CD4-positive, alpha-beta memory T cell (primary cell): ENCODE measurements around the gene ETS2. TPM values are rescaled to one million over a fixed set of nuclear protein-coding genes. Genes with fewer than 3 reads are reported as not detected.
"Not testable (repeated sequence)": the region's sequence is repeated elsewhere in the genome, so short reads cannot be mapped to it uniquely, and the experiment has no call there.

Experiments used
- CTCF ChIA-PET: fragments of 350-600 bp; sonication (Branson Sonifier 250); formaldehyde crosslinking; loops from one replicate; lab custom pipeline; 2021; ENCODE audit warnings: inconsistent platforms; ENCODE audit not compliant: partially characterized antibody; lab: Charles Lee
- POLR2A ChIA-PET: fragments of 350-600 bp; sonication (Branson Sonifier 250); formaldehyde crosslinking; loops from one replicate; lab custom pipeline; 2021; ENCODE audit not compliant: partially characterized antibody; lab: Charles Lee
- DNase-seq, 5 donors: peaks; one replicate each; pipeline versions ENCODE4 v3.0.0 to v3.0.0-alpha.2; 2020 to 2022; ENCODE audit warnings: mixed read lengths in 1 of 5
- H3K27ac ChIP-seq: one replicate; pipeline ENCODE4 v1.7.0; 2013; ENCODE audit warnings: low read depth, low read length
- H3K27me3 ChIP-seq: 2 replicates; pipeline ENCODE4 v1.7.0; 2013; ENCODE audit warnings: mild to moderate bottlenecking, low read length, moderate library complexity; ENCODE audit not compliant: insufficient read depth
- H3K36me3 ChIP-seq: 2 replicates; pipeline ENCODE4 v1.7.0; 2013; ENCODE audit warnings: mild to moderate bottlenecking, low read length, moderate library complexity; ENCODE audit not compliant: insufficient read depth
- H3K4me1 ChIP-seq: 2 replicates; pipeline ENCODE4 v1.7.0; 2013; ENCODE audit warnings: mild to moderate bottlenecking, low read length, moderate library complexity; ENCODE audit not compliant: insufficient read depth
- H3K4me3 ChIP-seq, 2 donors: one replicate each; pipeline ENCODE4 v1.7.0; 2013; ENCODE audit warnings: low read length in 2 of 2, mild to moderate bottlenecking in 1 of 2
- H3K9me3 ChIP-seq, 2 donors: one replicate each; pipeline ENCODE4 v1.7.0; 2013; ENCODE audit warnings: low read length in 2 of 2, control low read depth in 1 of 2; ENCODE audit not compliant: control insufficient read depth in 1 of 2
- H3K27ac Mint-ChIP-seq, 7 donors: one replicate each; pipeline ENCODE4 v1.8.0; 2020 to 2021; ENCODE audit warnings: mixed read lengths in 7 of 7, mild to moderate bottlenecking in 6 of 7, inconsistent platforms in 3 of 7, moderate library complexity in 3 of 7
- H3K27me3 Mint-ChIP-seq, 2 donors: one replicate each; pipeline ENCODE4 v1.8.0; 2020 to 2021; ENCODE audit warnings: mixed read lengths in 2 of 2
- H3K36me3 Mint-ChIP-seq, 2 donors: one replicate each; pipeline ENCODE4 v1.8.0; 2020 to 2021; ENCODE audit warnings: mixed read lengths in 2 of 2, inconsistent platforms in 1 of 2, mild to moderate bottlenecking in 1 of 2
- H3K4me1 Mint-ChIP-seq, 4 donors: one replicate each; pipeline ENCODE4 v1.8.0; 2020 to 2021; ENCODE audit warnings: mixed read lengths in 4 of 4, mild to moderate bottlenecking in 1 of 4
- H3K4me3 Mint-ChIP-seq, 8 donors: one replicate each; pipeline ENCODE4 v1.8.0; 2020 to 2021; ENCODE audit warnings: mixed read lengths in 8 of 8, mild to moderate bottlenecking in 7 of 8, moderate library complexity in 6 of 8, inconsistent platforms in 3 of 8
- H3K9me3 Mint-ChIP-seq, 8 donors: one replicate each; pipeline ENCODE4 v1.8.0; 2020 to 2021; ENCODE audit warnings: mixed read lengths in 8 of 8, mild to moderate bottlenecking in 5 of 8, inconsistent platforms in 3 of 8, moderate library complexity in 1 of 8
- intact Hi-C: fragments of 100-400 bp; cut with micrococcal nuclease; formaldehyde crosslinking; loops from one replicate; pipeline ENCODE4 v1.15.1; 2023
- polyA plus RNA-seq, 2 donors: library from polyadenylated mRNA; unstranded; fragments of 300-500 nt; fragmentation: Illumina TruSeq; gene quantifications; one replicate each; pipeline ENCODE4 v1.2.3, GENCODE V29; 2021
- total RNA-seq, 2 experiments: library from RNA; stranded (reverse); gene quantifications; one replicate each; pipeline ENCODE4 v1.2.3, GENCODE V29; 2021

The ETS2 gene
- total and polyA plus RNA-seq, 4 experiments from 2014 or later: 3.0 to 15.2 (median 11.6) TPM

DNA sequence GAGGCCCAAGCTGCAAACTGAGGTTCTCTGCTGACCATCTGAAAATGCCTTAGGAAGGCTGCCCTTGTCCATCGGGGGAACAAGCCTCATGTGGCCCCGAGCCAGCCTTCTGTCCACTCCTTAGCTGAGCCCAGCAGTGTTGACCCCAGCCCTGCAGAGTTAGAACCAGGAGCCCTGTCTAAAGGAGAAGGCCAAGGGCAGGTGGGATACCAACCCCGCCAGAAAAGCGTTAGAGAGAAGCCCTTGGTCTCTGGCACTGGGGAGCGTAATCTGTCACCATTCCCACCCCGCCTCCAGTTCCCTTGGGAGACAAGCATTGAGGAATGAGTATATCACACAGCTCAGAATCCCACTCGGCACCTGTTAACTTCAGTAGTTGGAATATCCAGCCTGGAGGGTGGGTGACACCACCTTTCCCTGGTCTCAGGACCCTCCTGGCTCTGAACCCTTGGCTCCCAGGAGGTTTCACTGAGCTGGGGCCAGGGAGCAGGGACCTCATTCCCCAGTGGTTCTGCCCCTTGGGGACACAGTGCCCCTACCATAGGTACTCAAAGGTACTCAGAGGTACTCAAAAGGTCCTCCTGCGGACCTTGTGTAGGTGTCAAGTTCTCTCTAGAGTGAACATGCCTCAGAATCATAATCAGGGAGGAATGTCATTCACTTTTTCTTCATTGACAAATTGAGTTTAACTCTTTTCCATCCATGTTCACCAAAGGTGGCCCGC is 16.4 kb downstream of the ETS2 start:
- DNase-seq: no peak

DNA sequence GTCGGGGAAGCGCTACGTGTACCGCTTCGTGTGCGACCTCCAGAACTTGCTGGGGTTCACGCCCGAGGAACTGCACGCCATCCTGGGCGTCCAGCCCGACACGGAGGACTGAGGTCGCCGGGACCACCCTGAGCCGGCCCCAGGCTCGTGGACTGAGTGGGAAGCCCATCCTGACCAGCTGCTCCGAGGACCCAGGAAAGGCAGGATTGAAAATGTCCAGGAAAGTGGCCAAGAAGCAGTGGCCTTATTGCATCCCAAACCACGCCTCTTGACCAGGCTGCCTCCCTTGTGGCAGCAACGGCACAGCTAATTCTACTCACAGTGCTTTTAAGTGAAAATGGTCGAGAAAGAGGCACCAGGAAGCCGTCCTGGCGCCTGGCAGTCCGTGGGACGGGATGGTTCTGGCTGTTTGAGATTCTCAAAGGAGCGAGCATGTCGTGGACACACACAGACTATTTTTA is 17.1 kb downstream of the ETS2 start:
- CTCF ChIA-PET: no interaction called here
- no peaks in the 10 kb centered on the region for H3K27me3 Mint-ChIP-seq
- H3K36me3 ChIP-seq: peaks cover 52% of the 10 kb centered on the region
- no peaks in the 10 kb centered on the region for H3K9me3 ChIP-seq
- DNase-seq: no peak
- H3K4me1 Mint-ChIP-seq: no peaks in the 10 kb centered on the region
- intact Hi-C loops: no loop called here
- POLR2A ChIA-PET: interaction anchor here (1.1 kb wide), 1 partner anchor 315 kb away, joined by 3 read pairs; no protein-coding TSS in a partner anchor
- no peak overlapping the region for H3K4me3 ChIP-seq
- no peak overlapping the region for H3K4me3 Mint-ChIP-seq
- H3K27me3 ChIP-seq: no peaks in the 10 kb centered on the region
- no peaks in the 10 kb centered on the region for H3K4me1 ChIP-seq
- H3K27ac Mint-ChIP-seq: peak overlapping the region in 1 of 7 donors; percentile 35
- H3K27ac ChIP-seq: no peak overlapping the region
- peaks cover 0 to 13% (median 9%) of the 10 kb centered on the region in 8 donors for H3K9me3 Mint-ChIP-seq
- peaks cover 65 to 67% of the 10 kb centered on the region in 2 donors for H3K36me3 Mint-ChIP-seq

More for the DNA sequence above, 16.4 kb downstream of the ETS2 start:
- no peaks in the 10 kb centered on the region for H3K27me3 Mint-ChIP-seq
- Histone ChIP-seq H3K27me3 (no peaks in the 10 kb centered on the region), H3K9me3 (no peaks in the 10 kb centered on the region), H3K4me1 (no peaks in the 10 kb centered on the region), H3K36me3 (peaks cover 59% of the 10 kb centered on the region), H3K27ac (no peak overlapping the region), H3K4me3 (no peak overlapping the region)
- peaks cover 0 to 10% (median 5%) of the 10 kb centered on the region in 8 donors for H3K9me3 Mint-ChIP-seq
- no peaks in the 10 kb centered on the region for H3K4me1 Mint-ChIP-seq
- CTCF ChIA-PET: no interaction called here
- peaks cover 71 to 74% of the 10 kb centered on the region in 2 donors for H3K36me3 Mint-ChIP-seq
- intact Hi-C loops: no loop called here
- no peak overlapping the region for H3K27ac Mint-ChIP-seq
- POLR2A ChIA-PET: interaction anchor here (1.1 kb wide), 1 partner anchor 316 kb away, joined by 3 read pairs; no protein-coding TSS in a partner anchor
- H3K4me3 Mint-ChIP-seq: no peak overlapping the region

DNA sequence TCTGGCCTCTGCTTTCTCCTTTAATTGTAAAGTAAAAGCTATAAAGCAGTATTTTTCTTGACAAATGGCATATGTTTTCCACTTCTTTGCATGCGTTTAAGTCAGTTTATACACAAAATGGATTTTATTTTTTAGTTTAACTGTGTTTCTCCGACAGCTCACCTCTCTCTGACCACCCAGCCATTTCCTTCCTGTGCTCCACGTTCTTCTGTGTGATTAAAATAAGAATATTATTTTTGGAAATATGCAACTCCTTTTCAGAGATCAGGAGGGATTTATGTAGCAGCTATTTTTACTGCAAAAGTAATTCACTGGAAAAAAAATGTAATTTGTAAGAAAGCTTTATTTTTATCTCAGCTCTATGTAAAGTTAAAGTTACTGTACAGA is 18.0 kb downstream of the ETS2 start:
- Histone ChIP-seq H3K9me3 (no peaks in the 10 kb centered on the region), H3K27ac (no peak overlapping the region), H3K27me3 (no peaks in the 10 kb centered on the region), H3K36me3 (peaks cover 43% of the 10 kb centered on the region), H3K4me3 (no peak overlapping the region), H3K4me1 (no peaks in the 10 kb centered on the region)
- no peaks in the 10 kb centered on the region for H3K27me3 Mint-ChIP-seq
- peaks cover 56 to 58% of the 10 kb centered on the region in 2 donors for H3K36me3 Mint-ChIP-seq
- ChIA-PET CTCF (interaction anchor here (0.9 kb wide), 1 partner anchor 9 kb away, joined by 3 read pairs; no protein-coding TSS in a partner anchor), POLR2A (no interaction called here)
- H3K4me3 Mint-ChIP-seq: no peak overlapping the region
- no peaks in the 10 kb centered on the region for H3K4me1 Mint-ChIP-seq
- peaks cover 0 to 13% (median 9%) of the 10 kb centered on the region in 8 donors for H3K9me3 Mint-ChIP-seq
- no peak for DNase-seq
- intact Hi-C loops: no loop called here
- no peak overlapping the region for H3K27ac Mint-ChIP-seq

DNA sequence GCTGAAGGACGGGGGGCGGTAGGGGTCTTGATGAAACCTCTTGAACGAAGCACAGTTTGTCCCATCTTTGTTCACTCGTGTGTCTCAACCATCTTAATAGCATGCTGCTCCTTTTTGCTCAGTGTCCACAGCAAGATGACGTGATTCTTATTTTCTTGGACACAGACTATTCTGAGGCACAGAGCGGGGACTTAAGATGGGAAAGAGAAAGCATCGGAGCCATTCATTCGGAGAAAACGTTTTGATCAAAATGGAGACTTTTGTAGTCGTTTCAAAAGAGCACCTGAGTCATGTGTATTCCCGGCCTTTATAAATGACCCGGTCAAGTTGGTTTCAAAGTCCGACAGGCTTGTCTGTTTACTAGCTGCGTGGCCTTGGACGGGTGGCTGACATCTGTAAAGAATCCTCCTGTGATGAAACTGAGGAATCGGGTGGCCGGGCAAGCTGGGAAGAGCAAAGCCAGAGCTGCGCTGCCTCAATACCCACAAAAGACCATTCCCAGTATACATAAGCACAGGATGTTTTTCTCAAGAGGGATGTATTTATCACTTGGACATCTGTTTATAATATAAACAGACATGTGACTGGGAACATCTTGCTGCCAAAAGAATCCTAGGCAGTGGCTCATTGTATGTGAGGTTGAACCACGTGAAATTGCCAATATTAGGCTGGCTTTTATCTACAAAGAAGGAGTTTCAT is 18.5 kb downstream of the ETS2 start:
- H3K4me1 Mint-ChIP-seq: no peaks in the 10 kb centered on the region
- no peaks in the 10 kb centered on the region for H3K27me3 ChIP-seq
- H3K36me3 Mint-ChIP-seq: peaks cover 51 to 53% of the 10 kb centered on the region in 2 donors
- H3K9me3 Mint-ChIP-seq: peaks cover 0 to 13% (median 9%) of the 10 kb centered on the region in 8 donors
- no peaks in the 10 kb centered on the region for H3K27me3 Mint-ChIP-seq
- no peaks in the 10 kb centered on the region for H3K9me3 ChIP-seq
- peaks cover 37% of the 10 kb centered on the region for H3K36me3 ChIP-seq
- H3K4me1 ChIP-seq: no peaks in the 10 kb centered on the region
- ChIA-PET CTCF (interaction anchor here (0.9 kb wide), 1 partner anchor 8 kb away, joined by 3 read pairs; no protein-coding TSS in a partner anchor), POLR2A (no interaction called here)
- H3K27ac Mint-ChIP-seq: no peak overlapping the region
- H3K4me3 Mint-ChIP-seq: no peak overlapping the region
- intact Hi-C loops: no loop called here
- no peak overlapping the region for H3K27ac ChIP-seq
- no peak overlapping the region for H3K4me3 ChIP-seq
- no peak for DNase-seq

DNA sequence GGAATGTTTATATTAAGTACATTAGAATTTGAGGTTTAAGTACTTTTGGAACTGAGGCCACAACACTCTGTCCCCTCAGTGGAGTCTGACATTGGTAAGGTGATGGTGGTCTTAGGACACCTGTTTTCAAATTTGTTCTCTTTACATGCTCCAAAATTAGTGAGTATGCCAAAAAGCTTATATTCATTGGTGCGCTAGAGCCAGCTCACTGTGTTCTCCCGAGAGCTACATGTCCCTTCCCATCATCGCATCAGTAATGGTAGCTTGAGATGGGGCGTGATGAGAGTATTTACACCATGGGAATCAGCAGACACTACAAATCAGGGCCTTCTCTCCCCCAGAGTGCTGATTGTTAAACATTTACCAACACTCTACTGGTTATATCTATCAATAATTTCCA is 19.5 kb downstream of the ETS2 start:
- Mint-ChIP-seq H3K9me3 (peaks cover 0 to 13% (median 9%) of the 10 kb centered on the region in 8 donors), H3K36me3 (peaks cover 41 to 43% of the 10 kb centered on the region in 2 donors), H3K4me3 (no peak overlapping the region), H3K4me1 (no peaks in the 10 kb centered on the region), H3K27ac (no peak overlapping the region), H3K27me3 (no peaks in the 10 kb centered on the region)
- intact Hi-C loops: no loop called here
- Histone ChIP-seq H3K9me3 (no peaks in the 10 kb centered on the region), H3K36me3 (peaks cover 27% of the 10 kb centered on the region), H3K27me3 (no peaks in the 10 kb centered on the region), H3K27ac (no peak overlapping the region), H3K4me3 (no peak overlapping the region), H3K4me1 (no peaks in the 10 kb centered on the region)
- CTCF ChIA-PET: no interaction called here
- no peak for DNase-seq
- POLR2A ChIA-PET: no interaction called here

DNA sequence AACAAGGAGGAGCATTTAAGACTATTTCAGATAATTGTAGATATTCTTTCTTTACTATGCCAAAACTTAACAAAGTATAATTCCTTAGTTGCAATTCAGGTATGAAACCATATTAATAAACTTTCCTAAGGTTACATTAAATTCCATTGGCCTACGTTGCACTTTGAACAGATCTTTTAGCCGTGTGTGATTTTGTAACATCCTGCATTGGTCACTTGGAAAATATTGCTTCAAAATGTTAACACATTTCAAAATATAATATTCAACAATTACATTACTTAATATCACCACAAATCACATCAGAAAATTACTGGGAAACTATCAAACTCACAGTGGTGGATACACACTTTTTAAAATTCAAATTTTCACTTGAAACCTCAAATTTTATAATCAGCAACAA is 20.2 kb downstream of the ETS2 start:
- Mint-ChIP-seq H3K4me1 (peaks cover 0 to 5% (median 4%) of the 10 kb centered on the region in 4 donors), H3K27me3 (no peaks in the 10 kb centered on the region), H3K27ac (no peak overlapping the region), H3K4me3 (no peak overlapping the region), H3K36me3 (peaks cover 34 to 36% of the 10 kb centered on the region in 2 donors), H3K9me3 (peaks cover 0 to 13% (median 9%) of the 10 kb centered on the region in 8 donors)
- H3K27ac ChIP-seq: no peak overlapping the region
- DNase-seq: no peak
- ChIA-PET CTCF (no interaction called here), POLR2A (no interaction called here)
- peaks cover 2% of the 10 kb centered on the region for H3K4me1 ChIP-seq
- no peak overlapping the region for H3K4me3 ChIP-seq
- H3K27me3 ChIP-seq: no peaks in the 10 kb centered on the region
- H3K9me3 ChIP-seq: no peaks in the 10 kb centered on the region
- peaks cover 21% of the 10 kb centered on the region for H3K36me3 ChIP-seq
- intact Hi-C loops: no loop called here

DNA sequence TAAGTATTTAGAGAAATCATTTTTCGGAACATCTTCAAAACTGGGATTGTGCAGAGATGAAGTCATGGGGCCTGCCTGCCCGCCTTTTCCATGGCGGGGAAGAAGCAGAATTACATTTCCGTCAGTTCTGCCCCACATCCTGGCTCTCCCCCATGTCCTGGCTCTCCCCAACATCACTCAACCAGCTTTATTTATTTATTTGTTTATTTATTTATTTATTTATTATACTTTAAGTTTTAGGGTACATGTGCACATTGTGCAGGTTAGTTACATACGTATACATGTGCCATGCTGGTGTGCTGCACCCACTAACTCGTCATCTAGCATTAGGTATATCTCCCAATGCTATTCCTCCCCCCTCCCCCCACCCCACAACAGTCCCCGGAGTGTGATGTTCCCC is 22.4 kb downstream of the ETS2 start:
- CTCF ChIA-PET: not testable (repeated sequence)

More for the DNA sequence above, 22.4 kb downstream of the ETS2 start:
- H3K4me3 ChIP-seq, H3K27ac Mint-ChIP-seq, DNase-seq, H3K36me3 ChIP-seq, intact Hi-C loops, POLR2A ChIA-PET, H3K4me3 Mint-ChIP-seq, H3K27me3 ChIP-seq, H3K9me3 ChIP-seq, H3K27me3 Mint-ChIP-seq, H3K4me1 ChIP-seq, H3K27ac ChIP-seq: not testable (repeated sequence)
- Mint-ChIP-seq H3K9me3 (peaks cover 0 to 13% (median 9%) of the 10 kb centered on the region in 8 donors), H3K36me3 (peaks cover 14% of the 10 kb centered on the region in 2 donors), H3K4me1 (peaks cover 6 to 19% (median 16%) of the 10 kb centered on the region in 4 donors)
